Esophagus squamous epithelium (tissue), 5 donors: ENCODE data around the gene B4GALNT2. TPM values are rescaled to one million over a fixed set of nuclear protein-coding genes. Genes with fewer than 3 reads are reported as not detected.

Source experiments
- DNase-seq: peaks from one replicate; lab custom pipeline; 2025; lab: John Stamatoyannopoulos, UW
- H3K27ac ChIP-seq, 4 donors: fragments of 200-600 bp; sonication (generic); one replicate each; pipeline ENCODE4 v1.5.1; 2016 to 2019; ENCODE audit warnings: mild to moderate bottlenecking in 1 of 4
- H3K27me3 ChIP-seq, 4 donors: fragments of 200-600 bp; sonication (generic); 1 replicate in 3 of 4; 2 replicates in 1 of 4; pipeline versions ENCODE4 v1.5.1 to v1.6.0; 2017 to 2021; ENCODE audit warnings: antibody characterized with exemption in 1 of 4
- H3K36me3 ChIP-seq, 3 donors: fragments of 200-600 bp; sonication (generic); one replicate each; pipeline ENCODE4 v1.5.1; 2016 to 2019
- H3K4me1 ChIP-seq, 3 donors: fragments of 200-600 bp; sonication (generic); one replicate each; pipeline ENCODE4 v1.5.1; 2017 to 2019
- H3K4me3 ChIP-seq, 4 donors: fragments of 200-600 bp; sonication (generic); 1 replicate in 3 of 4; 2 replicates in 1 of 4; pipeline ENCODE4 v1.5.1; 2016 to 2019; ENCODE audit warnings: mild to moderate bottlenecking in 2 of 4, moderate library complexity in 1 of 4
- H3K9me3 ChIP-seq, 3 donors: fragments of 200-600 bp; sonication (generic); one replicate each; pipeline ENCODE4 v1.5.1; 2016 to 2019
- CTCF ChIP-seq, 6 experiments: fragments of 450-650 bp in 4 of 6; fragments of 200-600 bp in 2 of 6; sonication (generic) in 2 of 6; IDR thresholded peaks; one replicate each; pipeline ENCODE4 v1.5.1; 2016 to 2019; ENCODE audit warnings: antibody characterized with exemption in 6 of 6, mild to moderate bottlenecking in 4 of 6, moderate library complexity in 4 of 6
- POLR2A ChIP-seq, 4 donors: fragments of 450-650 bp; IDR thresholded peaks; one replicate each; pipeline ENCODE4 v1.6.1; 2017; ENCODE audit warnings: antibody characterized with exemption in 4 of 4, mild to moderate bottlenecking in 4 of 4, moderate library complexity in 3 of 4
- WGBS, 2 donors: methylation state at CpG; one replicate each; pipeline ENCODE4 v1.1.5; 2018; 5-methylcytosine and 5-hydroxymethylcytosine counted together
- intact Hi-C: fragments of 100-400 bp; cut with DNase I; formaldehyde crosslinking; loops from one replicate; pipeline ENCODE4 v1.15.0; 2022
- total RNA-seq, 4 donors: library from RNA; depleted of rRNA; stranded (reverse); fragments of >200 nt; gene quantifications; one replicate each; pipeline ENCODE4 v1.1.0, GENCODE V29; 2016
- donor health status: DM: yes; HTN: yes; CAD: no.

B4GALNT2 gene
- total RNA-seq, 4 donors from 2014 or later = 0.04 TPM; not detected in 3

DNA sequence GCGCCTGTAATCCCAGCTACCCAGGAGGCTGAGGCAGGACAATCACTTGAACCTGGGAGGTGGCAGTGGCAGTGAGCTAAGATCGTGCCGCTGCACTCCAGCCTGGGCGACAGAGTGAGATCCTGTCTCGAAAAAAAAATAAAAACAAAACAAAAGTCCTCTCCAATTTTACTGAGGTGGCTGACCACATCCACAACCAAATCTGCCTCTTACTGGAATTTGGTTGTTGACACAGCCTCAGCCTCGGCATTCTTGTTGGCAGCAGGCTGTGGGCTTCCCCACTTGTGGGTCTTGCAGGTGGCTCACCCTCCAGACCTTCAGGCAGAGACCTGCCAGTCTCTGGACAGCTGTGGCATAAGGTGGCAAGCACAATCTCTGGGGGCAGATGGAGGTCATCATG lies 15.6 kb downstream of the B4GALNT2 start:
- Histone ChIP-seq H3K9me3 (no peaks in the 10 kb centered on the region), H3K4me3 (no peak overlapping the region), H3K4me1 (no peaks in the 10 kb centered on the region), H3K36me3 (no peaks in the 10 kb centered on the region), H3K27ac (no peak overlapping the region), H3K27me3 (peaks cover 0 to 82% (median 0%) of the 10 kb centered on the region in 4 donors)
- intact Hi-C loops = no loop called here
- TF ChIP-seq CTCF (IDR thresholded peaks at IDR 0.05) (no peak), POLR2A (IDR thresholded peaks at IDR 0.05) (no peak)
- 80 to 82% methylated on average over 6 of the region's 6 CpGs for WGBS, 2 donors
- DNase-seq = no peak

DNA sequence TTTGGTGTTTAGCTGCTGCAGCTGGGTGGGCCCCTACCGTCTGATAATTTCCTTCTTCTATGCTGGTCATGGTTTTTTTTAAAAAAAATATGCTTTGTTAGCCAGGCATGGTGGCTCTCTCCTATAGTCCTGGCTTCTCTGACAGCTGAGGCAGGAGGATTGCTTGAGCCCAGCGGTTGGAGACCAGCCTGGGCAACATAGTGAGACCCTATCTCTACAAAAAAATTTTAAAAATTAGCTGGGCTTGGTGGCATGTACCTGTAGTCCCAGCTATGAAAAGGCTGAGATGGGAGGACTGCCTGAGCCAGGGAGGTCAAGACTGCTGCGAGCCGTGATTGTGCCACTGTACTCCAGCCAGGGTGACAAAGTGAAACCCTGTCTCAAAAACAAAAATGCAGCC lies 19.4 kb downstream of the B4GALNT2 start:
- Histone ChIP-seq H3K4me3 (no peak overlapping the region), H3K4me1 (no peaks in the 10 kb centered on the region), H3K36me3 (no peaks in the 10 kb centered on the region), H3K27ac (no peak overlapping the region), H3K9me3 (no peaks in the 10 kb centered on the region), H3K27me3 (peaks cover 0 to 82% (median 0%) of the 10 kb centered on the region in 4 donors)
- TF ChIP-seq POLR2A (IDR thresholded peaks at IDR 0.05) (no peak), CTCF (IDR thresholded peaks at IDR 0.05) (no peak)
- WGBS, 2 donors = 65 to 78% methylated on average over 3 of the region's 4 CpGs
- intact Hi-C loops = no loop called here
- DNase-seq = no peak

GRCh38 chr17:49156256-49156655 lies 23.7 kb downstream of the B4GALNT2 start:
- Histone ChIP-seq H3K27me3 (peaks cover 0 to 95% (median 0%) of the 10 kb centered on the region in 4 donors), H3K4me1 (no peaks in the 10 kb centered on the region), H3K4me3 (no peak overlapping the region), H3K9me3 (no peaks in the 10 kb centered on the region), H3K27ac (no peak overlapping the region), H3K36me3 (no peaks in the 10 kb centered on the region)
- no peak for DNase-seq
- TF ChIP-seq POLR2A (IDR thresholded peaks at IDR 0.05) (no peak), CTCF (IDR thresholded peaks at IDR 0.05) (no peak)
- intact Hi-C loops = no loop called here
- 54 to 80% methylated on average over 6 to 7 of the region's 11 CpGs for WGBS, 2 donors

DNA sequence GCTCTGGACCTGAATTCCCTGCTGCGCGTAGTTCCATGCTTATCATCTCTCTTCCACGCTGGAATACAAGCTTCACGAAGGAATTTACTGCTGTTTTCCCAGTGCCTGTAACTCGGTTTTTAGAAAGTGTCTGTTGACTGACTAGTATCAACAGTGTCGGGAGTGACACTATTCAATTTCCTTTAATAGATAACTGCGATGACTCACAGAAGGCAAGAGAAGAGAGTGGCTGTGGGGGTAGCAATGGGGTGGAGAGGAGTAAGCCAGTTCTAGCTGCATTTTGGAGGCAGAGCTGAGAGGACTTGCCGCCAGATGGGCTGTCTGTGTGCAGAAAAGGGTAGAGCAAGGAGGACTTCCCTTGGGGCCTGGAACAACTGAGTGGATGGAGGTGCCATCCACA lies 25.2 kb downstream of the B4GALNT2 start:
- 44 to 66% methylated on average over 8 of the region's 8 CpGs for WGBS, 2 donors
- H3K27ac ChIP-seq = no peak overlapping the region
- DNase-seq = no peak
- no peaks in the 10 kb centered on the region for H3K4me1 ChIP-seq
- H3K9me3 ChIP-seq = no peaks in the 10 kb centered on the region
- intact Hi-C loops = no loop called here
- TF ChIP-seq POLR2A (IDR thresholded peaks at IDR 0.05) (no peak), CTCF (IDR thresholded peaks at IDR 0.05) (no peak)
- H3K27me3 ChIP-seq = peaks cover 0 to 87% (median 0%) of the 10 kb centered on the region in 4 donors
- no peak overlapping the region for H3K4me3 ChIP-seq
- no peaks in the 10 kb centered on the region for H3K36me3 ChIP-seq

DNA sequence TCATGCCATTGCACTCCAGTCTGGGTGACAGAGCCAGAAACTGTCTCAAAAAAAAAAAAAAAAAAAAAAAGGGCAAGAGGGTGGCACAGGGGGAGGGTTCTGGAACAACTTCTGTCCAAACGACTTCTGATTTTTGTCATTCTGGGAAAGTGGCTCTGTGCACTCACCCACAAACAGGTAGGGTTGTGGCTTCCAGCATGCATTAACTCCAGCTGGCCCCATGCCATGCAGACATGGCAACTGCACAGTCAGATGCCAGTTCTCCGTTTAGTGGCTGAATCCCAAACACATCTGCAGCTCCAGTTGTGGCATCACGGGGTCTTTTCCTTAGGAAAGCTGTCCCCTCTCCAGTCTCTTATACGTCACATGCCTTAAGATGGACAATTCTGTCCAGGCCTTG lies 30.3 kb downstream of the B4GALNT2 start:
- peaks cover 0 to 87% (median 0%) of the 10 kb centered on the region in 4 donors for H3K27me3 ChIP-seq
- H3K4me1 ChIP-seq = no peaks in the 10 kb centered on the region
- DNase-seq = no peak
- intact Hi-C loops = no loop called here
- 58 to 62% methylated on average over 4 of the region's 4 CpGs for WGBS, 2 donors
- no peak overlapping the region for H3K4me3 ChIP-seq
- TF ChIP-seq CTCF (IDR thresholded peaks at IDR 0.05) (no peak), POLR2A (IDR thresholded peaks at IDR 0.05) (no peak)
- no peaks in the 10 kb centered on the region for H3K9me3 ChIP-seq
- no peak overlapping the region for H3K27ac ChIP-seq
- no peaks in the 10 kb centered on the region for H3K36me3 ChIP-seq
